Measurements from ENCODE around the gene NSG1. TPM values are rescaled to one million over a fixed set of nuclear protein-coding genes. Genes with fewer than 3 reads are reported as not detected.

The NSG1 gene
- total RNA-seq, 1 donor from 2014 or later, result 10.6 TPM

GRCh38 chr4:4440333-4441061 is 53.6 kb downstream of the NSG1 start:
- Histone ChIP-seq H3K79me2 (ENCODE audit: insufficient read depth, low read length) (no peaks in the 10 kb centered on the region), H4K20me1 (ENCODE audit: insufficient read depth, low read length) (peaks cover 9% of the 10 kb centered on the region), H3K27me3 (ENCODE audit: insufficient read depth, low read length) (no peaks in the 10 kb centered on the region), H3K4me2 (ENCODE audit: low read length) (no peak overlapping the region), H2AFZ (ENCODE audit: low read depth, low read length) (no peak overlapping the region), H3K9ac (ENCODE audit: low read length) (no peak overlapping the region), H3K9me3 (ENCODE audit: insufficient read depth, low read depth, low read length) (no peaks in the 10 kb centered on the region), H3K4me3 (ENCODE audit: insufficient read depth, low read depth, low read length) (no peak overlapping the region), H3K36me3 (ENCODE audit: insufficient read depth, low read length) (peaks cover 8% of the 10 kb centered on the region), H3K4me1 (ENCODE audit: insufficient read depth, low read length) (peaks cover 12% of the 10 kb centered on the region), H3K27ac (ENCODE audit: low read depth, low read length) (no peak overlapping the region)
- Mint-ChIP-seq H3K4me1 (ENCODE audit: low read depth, unreplicated experiment) (peaks cover 28% of the 10 kb centered on the region), H3K27me3 (ENCODE audit: low read depth, unreplicated experiment) (no peaks in the 10 kb centered on the region), H3K36me3 (ENCODE audit: low read depth, unreplicated experiment) (peaks cover 21% of the 10 kb centered on the region), H3K4me3 (ENCODE audit: unreplicated experiment) (no peak overlapping the region), H3K27ac (ENCODE audit: unreplicated experiment) (no peak overlapping the region), H3K9me3 (ENCODE audit: unreplicated experiment) (no peaks in the 10 kb centered on the region)
- DNase-seq (ENCODE audit: low read depth) (no peak), FAIRE-seq (no peak)
- TF ChIP-seq EZH2 (IDR thresholded peaks at IDR 0.05; ENCODE audit: insufficient read depth, low read length) (no peak), CTCF (IDR thresholded peaks at IDR 0.05; ENCODE audit: insufficient read depth, low read depth, low read length) (no peak)

GRCh38 chr4:4443821-4444220 is 56.9 kb downstream of the NSG1 start:
- TF ChIP-seq EZH2 (IDR thresholded peaks at IDR 0.05; ENCODE audit: insufficient read depth, low read length), result no peak
- TF ChIP-seq CTCF (IDR thresholded peaks at IDR 0.05; ENCODE audit: insufficient read depth, low read depth, low read length), result no peak
- H3K27ac Mint-ChIP-seq (ENCODE audit: unreplicated experiment), result peak overlapping the region; percentile 92
- Histone ChIP-seq H3K36me3 (ENCODE audit: insufficient read depth, low read length) (no peaks in the 10 kb centered on the region), H3K4me3 (ENCODE audit: insufficient read depth, low read depth, low read length) (no peak overlapping the region), H3K27ac (ENCODE audit: low read depth, low read length) (peak overlapping the region; percentile 6), H3K27me3 (ENCODE audit: insufficient read depth, low read length) (no peaks in the 10 kb centered on the region), H2AFZ (ENCODE audit: low read depth, low read length) (no peak overlapping the region), H3K4me2 (ENCODE audit: low read length) (peak overlapping the region; percentile 43), H3K9me3 (ENCODE audit: insufficient read depth, low read depth, low read length) (no peaks in the 10 kb centered on the region), H3K79me2 (ENCODE audit: insufficient read depth, low read length) (no peaks in the 10 kb centered on the region), H4K20me1 (ENCODE audit: insufficient read depth, low read length) (peaks cover 7% of the 10 kb centered on the region), H3K4me1 (ENCODE audit: insufficient read depth, low read length) (peaks cover 12% of the 10 kb centered on the region), H3K9ac (ENCODE audit: low read length) (no peak overlapping the region)
- H3K9me3 Mint-ChIP-seq (ENCODE audit: unreplicated experiment), result no peaks in the 10 kb centered on the region
- H3K27me3 Mint-ChIP-seq (ENCODE audit: low read depth, unreplicated experiment), result no peaks in the 10 kb centered on the region
- no peak overlapping the region for H3K4me3 Mint-ChIP-seq (ENCODE audit: unreplicated experiment)
- DNase-seq (ENCODE audit: low read depth) (peak; percentile 73), FAIRE-seq (peak; percentile 76)
- peaks cover 32% of the 10 kb centered on the region for H3K4me1 Mint-ChIP-seq (ENCODE audit: low read depth, unreplicated experiment)
- H3K36me3 Mint-ChIP-seq (ENCODE audit: low read depth, unreplicated experiment), result peaks cover 4% of the 10 kb centered on the region

- Histone ChIP-seq H3K27ac (ENCODE audit: low read depth, low read length) (no peak overlapping the region), H3K36me3 (ENCODE audit: insufficient read depth, low read length) (no peaks in the 10 kb centered on the region), H3K4me3 (ENCODE audit: insufficient read depth, low read depth, low read length) (no peak overlapping the region), H3K27me3 (ENCODE audit: insufficient read depth, low read length) (no peaks in the 10 kb centered on the region), H2AFZ (ENCODE audit: low read depth, low read length) (no peak overlapping the region), H4K20me1 (ENCODE audit: insufficient read depth, low read length) (no peaks in the 10 kb centered on the region), H3K4me1 (ENCODE audit: insufficient read depth, low read length) (peaks cover 12% of the 10 kb centered on the region), H3K79me2 (ENCODE audit: insufficient read depth, low read length) (no peaks in the 10 kb centered on the region), H3K9ac (ENCODE audit: low read length) (no peak overlapping the region), H3K9me3 (ENCODE audit: insufficient read depth, low read depth, low read length) (no peaks in the 10 kb centered on the region), H3K4me2 (ENCODE audit: low read length) (no peak overlapping the region)
- DNase-seq (ENCODE audit: low read depth) (peak; percentile 48), FAIRE-seq (no peak)
- Mint-ChIP-seq H3K9me3 (ENCODE audit: unreplicated experiment) (no peaks in the 10 kb centered on the region), H3K27me3 (ENCODE audit: low read depth, unreplicated experiment) (no peaks in the 10 kb centered on the region), H3K27ac (ENCODE audit: unreplicated experiment) (no peak overlapping the region), H3K4me3 (ENCODE audit: unreplicated experiment) (no peak overlapping the region), H3K4me1 (ENCODE audit: low read depth, unreplicated experiment) (peaks cover 23% of the 10 kb centered on the region), H3K36me3 (ENCODE audit: low read depth, unreplicated experiment) (peaks cover 4% of the 10 kb centered on the region)
- TF ChIP-seq EZH2 (IDR thresholded peaks at IDR 0.05; ENCODE audit: insufficient read depth, low read length) (no peak), CTCF (IDR thresholded peaks at IDR 0.05; ENCODE audit: insufficient read depth, low read depth, low read length) (no peak)
Measured at GRCh38 chr4:4446434-4446833, 59.5 kb downstream of the NSG1 start.

Measured in astrocyte (in vitro differentiated cells and primary cell).